ENCODE data around the gene DSTN.

DSTN gene

GRCh38 chr20:17613328-17614175 is 43.7 kb downstream of the DSTN start:
- FAIRE-seq = no peak

GRCh38 chr20:17614176-17614811 is 44.4 kb downstream of the DSTN start:
- FAIRE-seq = no peak

GRCh38 chr20:17614812-17615644 is 45.2 kb downstream of the DSTN start:
- no peak for FAIRE-seq

GRCh38 chr20:17615645-17616479 is 46.0 kb downstream of the DSTN start:
- no peak for FAIRE-seq

GRCh38 chr20:17616480-17617211 is 46.8 kb downstream of the DSTN start:
- no peak for FAIRE-seq

- no peak for FAIRE-seq
These were observed 47.5 kb downstream of the DSTN start for GRCh38 chr20:17617212-17617867.

GRCh38 chr20:17617868-17618672 is 48.2 kb downstream of the DSTN start:
- FAIRE-seq = no peak

- no peak for FAIRE-seq
These were observed 48.8 kb downstream of the DSTN start for GRCh38 chr20:17618673-17619013.

- no peak for FAIRE-seq
These were observed 49.6 kb downstream of the DSTN start for GRCh38 chr20:17619351-17620093.

GRCh38 chr20:17620371-17621228 is 50.7 kb downstream of the DSTN start:
- FAIRE-seq = no peak

GRCh38 chr20:17621229-17621968 is 51.5 kb downstream of the DSTN start:
- FAIRE-seq = no peak

- FAIRE-seq = no peak
These were observed 52.4 kb downstream of the DSTN start for GRCh38 chr20:17622086-17622850.

- no peak for FAIRE-seq
These were observed 53.1 kb downstream of the DSTN start for GRCh38 chr20:17622851-17623508.

- no peak for FAIRE-seq
These were observed 54.2 kb downstream of the DSTN start for GRCh38 chr20:17624070-17624469.

- no peak for FAIRE-seq
These were observed 54.8 kb downstream of the DSTN start for GRCh38 chr20:17624551-17625245.

Measured in endometrium (tissue), 2 donors.